ENCODE results near the gene BCAT1.
A peak's percentile ranks its signal among the peaks of the same experiment; 100 is the strongest.
"Not testable (repeated sequence)": the region's sequence is repeated elsewhere in the genome, so short reads cannot be mapped to it uniquely, and the experiment has no call there.

Gene BCAT1

DNA sequence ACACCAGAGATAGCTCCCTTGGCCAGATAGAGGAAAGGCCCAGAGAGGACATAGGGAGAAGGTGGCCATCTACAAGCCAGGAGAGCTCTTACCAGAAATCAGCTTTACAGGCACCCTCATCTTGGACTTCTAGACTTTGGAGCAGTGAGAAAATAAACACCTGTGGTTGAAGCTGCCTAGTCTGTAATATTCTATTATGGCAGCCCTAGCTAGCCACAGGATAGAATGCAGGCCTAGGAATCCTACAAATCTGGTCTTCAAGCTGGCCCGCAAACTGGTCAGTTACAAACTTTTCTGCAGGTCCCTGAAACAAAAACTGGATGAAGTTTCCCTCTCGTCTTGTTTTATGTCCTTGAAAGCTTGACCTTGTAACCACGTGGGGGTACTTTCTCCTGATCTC, 92.4 kb downstream of the BCAT1 start:
- no peak for DNase-seq (ENCODE audit: low spot score)

DNA sequence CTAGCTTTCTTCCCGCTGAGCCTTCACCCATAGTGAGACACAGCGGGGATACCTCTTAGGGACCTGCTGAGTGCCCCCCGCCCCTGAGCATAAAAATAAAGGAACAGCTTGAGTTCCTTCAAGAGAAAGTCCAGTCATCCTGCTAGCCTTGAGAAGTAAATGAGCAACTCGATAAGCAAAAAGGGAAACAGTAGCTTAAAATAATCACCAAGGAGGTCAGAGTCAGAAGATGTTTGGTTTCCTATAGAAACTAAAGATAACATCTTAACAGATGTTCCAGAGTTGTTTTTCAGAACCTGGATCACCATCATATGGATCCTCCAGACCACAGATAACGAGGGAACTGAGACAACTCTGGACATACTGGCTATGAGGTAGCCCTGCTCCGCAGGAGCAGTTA, 94.0 kb downstream of the BCAT1 start:
- no peak for DNase-seq (ENCODE audit: low spot score)

DNA sequence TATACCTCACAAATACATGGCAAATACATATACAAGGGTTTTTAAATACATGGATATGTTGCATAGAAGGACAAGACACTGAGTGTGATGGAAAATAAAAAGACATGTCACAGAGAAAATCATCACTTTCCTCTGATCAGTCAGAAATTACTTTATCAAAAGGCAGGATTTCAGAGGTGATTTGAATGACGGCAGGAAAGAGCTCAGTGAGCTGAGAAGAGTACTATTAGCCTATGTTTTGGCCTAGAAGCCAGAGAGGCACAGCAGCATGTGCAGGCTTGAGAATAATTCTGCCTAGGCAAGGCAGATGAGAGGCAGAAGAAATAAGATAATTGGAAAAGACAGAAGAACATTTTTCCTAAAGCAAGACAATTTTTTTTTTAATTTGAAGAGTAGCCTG, 94.9 kb downstream of the BCAT1 start:
- DNase-seq (ENCODE audit: low spot score) = no peak

DNA sequence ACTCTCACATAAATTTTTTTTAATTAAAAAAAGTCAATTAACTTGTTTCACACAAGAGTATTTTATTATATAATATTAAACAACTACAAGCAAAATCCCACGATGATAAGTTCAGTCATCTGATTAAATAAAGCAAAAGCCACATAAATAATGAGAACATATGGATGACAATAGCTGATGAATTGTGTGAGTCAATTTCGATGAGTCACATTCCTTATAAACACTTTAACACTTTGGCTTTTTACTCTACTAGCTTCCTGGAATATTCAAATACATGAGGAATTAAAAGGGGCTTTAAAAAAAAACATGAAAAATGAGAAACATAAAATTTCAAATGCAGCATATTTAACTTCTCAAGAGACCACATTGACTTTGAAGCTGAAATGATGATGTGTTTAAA, 95.3 kb downstream of the BCAT1 start:
- DNase-seq (ENCODE audit: low spot score) = no peak

DNA sequence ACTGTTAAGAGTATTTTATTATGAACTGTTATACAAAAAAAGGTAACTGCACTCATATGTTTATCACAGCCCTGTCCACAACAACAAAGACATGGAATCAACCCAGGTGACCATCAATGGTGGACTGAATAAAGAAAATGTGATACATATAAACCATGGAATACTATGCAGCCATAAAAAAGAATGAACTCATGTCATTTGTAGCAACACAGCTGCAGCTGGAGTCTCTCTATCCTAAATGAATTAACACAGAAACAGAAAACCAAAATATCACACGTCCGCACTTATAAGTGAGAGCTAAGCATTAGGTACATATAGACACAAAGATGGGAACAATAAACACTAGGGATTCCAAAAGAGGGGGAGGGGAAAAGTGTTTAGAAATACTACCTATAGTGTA, 95.8 kb downstream of the BCAT1 start:
- no peak for DNase-seq (ENCODE audit: low spot score)

DNA sequence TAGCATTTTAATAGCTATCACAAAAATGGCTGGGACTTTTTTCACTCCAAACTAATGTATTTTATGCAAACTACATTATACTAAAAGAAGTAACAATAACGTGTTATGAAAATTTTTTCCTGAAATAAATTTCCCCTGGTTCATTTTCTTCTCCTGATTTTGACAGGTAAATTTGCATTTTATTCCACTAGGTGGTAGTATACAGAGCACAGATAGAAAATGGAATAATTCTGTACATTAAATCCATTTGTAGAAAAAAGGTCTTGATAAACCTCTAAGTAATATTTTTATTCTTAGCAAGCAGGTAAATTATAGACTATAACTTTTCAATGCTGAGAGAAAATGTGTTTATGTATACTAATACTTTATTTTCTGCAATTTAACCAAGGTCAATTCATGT, 96.5 kb downstream of the BCAT1 start:
- DNase-seq (ENCODE audit: low spot score) = no peak

DNA sequence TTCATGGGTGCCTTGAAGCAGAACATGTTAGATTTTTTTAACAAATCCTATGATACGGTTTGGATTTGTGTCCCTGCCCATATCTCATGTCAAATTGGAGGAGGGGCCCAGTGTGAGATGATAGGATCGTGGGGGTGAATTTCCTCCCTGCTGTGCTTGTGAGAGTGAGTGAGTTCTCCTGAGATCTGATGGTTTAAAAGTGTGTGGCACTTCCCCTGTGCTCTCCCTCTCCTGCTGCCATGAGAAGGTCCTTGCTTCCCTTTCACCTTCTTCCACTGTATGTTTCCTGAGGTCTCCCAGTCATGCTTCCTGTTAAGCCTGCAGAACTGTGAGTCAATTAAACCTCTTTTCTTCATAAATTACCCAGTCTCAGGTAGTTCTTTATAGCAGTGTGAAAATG, 97.0 kb downstream of the BCAT1 start:
- not testable (repeated sequence) for DNase-seq (ENCODE audit: low spot score)

DNA sequence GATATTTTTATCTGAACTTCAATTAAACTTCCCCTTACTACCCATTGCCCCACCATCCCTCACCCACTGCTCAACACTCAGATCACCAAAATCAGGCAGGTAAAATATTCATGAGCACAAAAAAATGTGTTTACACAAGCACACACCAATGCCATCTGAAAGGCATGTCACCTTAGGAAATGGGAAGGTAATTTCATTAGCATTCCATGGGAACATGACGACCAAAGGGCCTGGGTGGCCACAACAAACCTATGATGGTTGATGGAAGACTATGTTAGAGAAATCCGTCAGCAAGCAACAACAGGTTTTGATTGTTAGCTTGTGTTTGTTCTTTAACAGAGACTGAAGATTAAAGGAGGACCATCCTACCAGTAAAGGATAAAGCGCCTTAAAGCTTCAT, 97.6 kb downstream of the BCAT1 start:
- DNase-seq (ENCODE audit: low spot score) = no peak

DNA sequence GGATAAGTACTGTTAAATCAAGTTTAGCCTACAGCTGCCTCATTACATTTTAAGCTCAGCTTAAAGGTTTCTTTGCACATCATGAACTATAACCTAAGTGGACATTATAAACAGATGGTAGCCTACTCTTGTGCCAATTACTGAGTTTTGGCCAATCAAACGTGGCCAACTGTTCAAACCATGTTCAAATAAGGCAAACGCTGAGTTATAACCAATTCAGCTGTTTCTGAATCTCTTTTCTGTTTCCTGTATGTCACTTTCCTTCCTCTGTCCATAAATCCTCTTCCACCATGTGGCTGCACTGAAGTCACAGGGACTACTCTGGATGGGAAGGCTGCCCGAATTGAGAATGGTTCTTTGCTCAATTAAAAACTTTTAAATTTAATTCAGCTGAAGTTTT, 98.4 kb downstream of the BCAT1 start:
- no peak for DNase-seq (ENCODE audit: low spot score)

DNA sequence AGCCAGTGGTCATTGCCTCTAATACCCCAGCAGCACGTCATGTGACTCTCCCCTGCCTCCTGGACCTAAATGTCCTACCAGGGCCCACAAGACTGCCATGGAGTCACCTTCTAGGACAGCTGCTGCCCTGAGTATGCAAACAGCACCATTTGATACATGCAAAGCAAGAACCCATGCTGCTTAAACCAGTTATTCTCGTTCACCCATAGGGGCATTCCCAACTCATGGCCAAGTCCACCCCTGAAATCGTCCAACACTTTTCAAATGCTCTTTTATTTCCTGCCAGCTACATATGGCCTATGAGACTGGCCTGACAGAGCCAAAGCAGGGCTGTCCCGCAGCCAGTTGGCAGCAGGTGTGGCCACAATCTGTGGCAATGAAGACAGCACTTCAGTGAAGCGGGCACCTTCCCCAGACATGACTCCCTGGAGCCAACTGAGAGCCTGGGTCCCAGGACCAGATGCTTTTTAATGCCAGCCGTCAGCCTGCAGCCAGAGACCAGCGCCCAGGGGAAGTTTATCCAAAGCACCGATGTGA, 99.9 kb downstream of the BCAT1 start:
- DNase-seq (ENCODE audit: low spot score) = no peak

DNA sequence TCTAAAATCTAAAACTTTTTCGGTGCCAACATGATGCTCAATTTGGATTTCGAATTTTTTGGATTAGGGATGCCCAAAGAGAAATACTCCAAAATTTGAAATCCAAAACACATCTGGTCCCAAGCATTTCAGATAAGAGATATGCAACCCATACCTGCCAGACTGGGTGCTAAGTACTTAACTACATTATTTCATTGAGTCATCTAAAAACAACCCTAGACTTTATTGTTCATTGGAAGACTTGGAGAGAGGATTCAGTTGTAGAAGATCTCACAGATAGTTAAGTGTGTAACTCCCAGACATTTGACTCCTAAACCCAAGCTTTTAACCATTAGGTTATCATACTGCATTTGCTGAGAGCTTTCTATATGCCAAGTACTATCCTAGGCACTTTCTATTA, 102.2 kb downstream of the BCAT1 start:
- DNase-seq (ENCODE audit: low spot score) = no peak

DNA sequence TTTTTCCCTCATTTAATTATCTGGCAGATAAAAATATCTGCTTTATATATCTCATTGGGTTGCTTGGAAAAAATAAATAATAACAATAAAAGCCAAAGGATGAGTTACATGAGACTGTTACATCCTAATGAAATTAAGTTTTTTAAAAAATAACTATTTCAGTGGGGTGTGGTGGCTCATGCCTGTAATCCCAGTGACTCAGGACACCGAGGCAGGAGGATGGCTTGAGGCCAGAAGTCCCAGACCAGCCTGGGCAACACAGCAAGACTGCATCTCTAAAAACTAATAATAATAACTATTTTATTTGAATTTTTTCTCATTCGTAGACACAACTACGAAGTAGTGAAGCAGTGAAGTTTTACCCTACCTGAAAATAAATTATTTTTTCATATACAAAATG, 103.3 kb downstream of the BCAT1 start:
- DNase-seq (ENCODE audit: low spot score) = no peak

DNA sequence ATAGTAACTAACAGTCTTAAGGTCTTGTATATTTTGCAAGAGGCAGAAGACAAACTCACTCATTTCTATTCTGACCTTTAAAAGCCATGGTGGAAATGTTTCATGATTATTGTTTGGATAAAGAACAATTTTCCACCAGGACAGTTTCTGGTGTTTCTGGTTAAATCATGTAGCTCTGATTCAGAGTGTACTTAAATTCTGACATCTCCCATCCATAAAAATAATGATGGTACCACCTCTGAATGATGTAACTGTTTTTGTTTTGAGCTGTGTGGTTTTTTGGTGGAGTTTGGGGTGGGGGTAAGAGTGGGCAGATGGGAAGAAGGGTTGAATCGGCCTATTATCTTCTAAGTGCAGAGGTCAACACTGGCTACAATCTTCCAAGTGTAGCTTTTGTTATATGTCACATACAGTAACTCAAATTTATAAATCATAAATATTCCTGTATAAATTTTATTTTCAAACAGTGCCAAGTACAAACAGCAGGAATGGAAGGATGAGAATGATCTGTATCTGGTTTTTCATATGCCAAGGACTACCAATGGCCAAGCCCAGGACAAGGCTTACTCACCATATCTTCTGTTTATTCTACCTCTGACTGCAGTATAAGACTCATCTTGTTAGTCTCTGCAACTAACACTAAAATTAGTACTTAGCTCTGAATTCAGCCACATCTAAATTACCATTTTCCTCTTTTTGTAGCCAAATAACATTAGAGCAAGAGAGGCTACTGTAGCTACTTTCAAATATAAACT, 108.7 kb downstream of the BCAT1 start:
- no peak for DNase-seq (ENCODE audit: low spot score)

DNA sequence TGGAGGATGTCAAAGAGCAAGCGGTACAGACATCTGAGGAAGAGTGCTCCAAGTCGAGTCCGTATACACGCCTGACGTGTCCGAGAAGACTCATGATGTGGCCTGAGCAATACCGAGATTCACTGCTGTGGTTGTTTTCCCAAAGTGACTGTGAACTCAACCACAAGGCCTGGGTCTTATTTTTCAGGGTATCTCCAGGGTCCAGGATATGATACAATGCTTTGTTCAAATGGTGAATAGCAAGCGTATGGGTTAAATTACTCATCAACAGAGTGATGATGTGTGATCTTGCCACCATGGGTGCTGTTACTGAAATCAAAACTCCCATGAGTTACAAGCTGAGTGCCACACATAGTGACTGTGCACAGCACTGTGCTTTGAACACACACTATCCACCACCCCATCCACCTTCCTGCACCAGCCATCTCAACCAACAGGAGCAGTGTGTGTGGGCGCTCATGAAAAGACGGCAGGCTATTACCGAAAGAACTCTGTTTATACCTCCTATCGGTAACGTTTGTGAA, 109.6 kb downstream of the BCAT1 start:
- peak; percentile 14 for DNase-seq (ENCODE audit: low spot score)

DNA sequence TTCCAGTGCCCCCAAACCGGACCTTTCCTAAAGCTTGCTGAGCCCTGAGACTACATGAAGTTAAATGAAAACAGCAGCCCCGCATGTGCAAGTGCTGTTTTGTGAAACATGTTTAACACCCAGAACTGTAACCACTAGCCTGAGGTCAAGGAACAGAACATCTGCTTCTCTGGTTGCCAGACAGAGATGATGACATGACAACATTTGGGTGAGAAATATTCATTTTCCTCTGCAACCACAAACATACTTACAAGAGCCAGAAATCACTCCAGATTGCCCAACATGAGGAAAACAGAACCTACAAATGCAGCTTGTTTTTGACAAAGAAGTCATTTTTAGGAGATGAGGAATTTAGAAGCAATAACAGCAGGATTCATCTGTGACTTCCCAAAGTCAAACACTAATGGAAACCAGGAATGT, 110.4 kb downstream of the BCAT1 start:
- peak; percentile 14 for DNase-seq (ENCODE audit: low spot score)

DNA sequence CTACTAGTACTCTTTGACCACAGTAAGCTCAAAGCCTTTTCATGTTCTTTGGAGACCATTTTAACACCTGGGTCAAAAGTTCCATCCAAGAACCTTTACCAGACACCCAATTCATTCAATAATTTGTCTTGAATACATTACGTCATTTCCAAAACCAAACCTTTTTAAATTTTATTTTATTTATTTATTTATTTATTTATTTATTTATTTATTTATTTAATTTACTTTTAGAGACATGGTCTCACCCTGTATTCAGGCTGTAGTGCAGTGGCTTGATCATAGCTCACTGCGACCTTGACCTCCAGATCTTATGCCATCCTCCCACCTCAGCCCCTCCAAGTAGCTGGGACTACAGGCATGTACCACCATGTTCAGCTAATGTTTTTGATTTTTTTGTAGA, 113.5 kb downstream of the BCAT1 start:
- DNase-seq (ENCODE audit: low spot score) = no peak

DNA sequence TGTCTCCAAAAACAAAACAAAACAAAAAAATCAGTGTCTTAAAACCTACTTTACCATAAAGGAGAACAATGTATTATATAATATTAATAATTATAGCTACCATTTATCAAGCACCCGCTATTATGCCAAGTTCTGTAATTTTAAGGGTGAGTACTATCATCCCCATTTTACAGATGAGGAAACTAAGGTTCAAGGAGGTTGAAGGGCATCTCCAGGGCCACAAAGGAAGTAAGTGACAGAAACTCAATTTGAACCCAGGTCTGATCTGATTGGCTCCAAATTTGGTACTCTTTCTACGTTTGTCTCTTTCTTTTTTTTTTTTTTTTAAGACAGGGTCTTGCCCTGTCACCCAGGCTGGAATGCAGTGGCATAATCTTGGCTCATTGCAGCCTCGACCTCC, 115.4 kb downstream of the BCAT1 start:
- DNase-seq (ENCODE audit: low spot score) = no peak

DNA sequence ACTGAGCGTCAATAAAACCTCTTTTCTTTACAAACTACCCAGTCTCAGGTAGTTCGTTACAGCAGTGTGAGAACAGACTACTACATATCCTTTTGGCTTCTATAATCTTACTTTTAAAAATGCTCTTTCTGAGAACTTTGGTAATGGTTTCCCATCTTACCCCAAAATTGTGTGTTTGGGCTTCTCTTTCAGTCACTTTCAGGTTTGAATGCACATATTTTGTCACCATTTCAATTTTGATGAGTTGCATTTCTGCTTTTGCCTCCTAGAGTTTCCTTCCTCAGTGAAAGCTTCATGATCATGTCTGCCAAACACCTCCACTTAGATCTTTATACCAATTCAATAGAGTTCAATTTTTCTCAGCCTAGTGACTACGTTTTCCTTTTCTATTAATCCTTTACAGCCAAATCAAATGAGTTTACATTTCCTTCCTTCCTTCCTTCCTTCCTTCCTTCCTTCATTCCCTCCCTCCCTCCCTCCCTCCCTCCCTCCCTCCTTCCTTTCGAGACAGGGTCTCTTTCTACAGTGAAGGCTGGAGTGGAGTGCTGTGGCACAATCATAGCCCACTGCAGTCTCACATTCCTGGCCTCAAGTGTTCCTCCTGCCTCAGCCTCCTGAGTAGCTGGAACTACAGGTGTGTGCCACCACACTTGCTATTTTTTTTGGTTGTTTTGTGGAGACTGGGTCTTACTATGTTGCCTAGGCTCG, 124.9 kb downstream of the BCAT1 start:
- no peak for DNase-seq (ENCODE audit: low spot score)

DNA sequence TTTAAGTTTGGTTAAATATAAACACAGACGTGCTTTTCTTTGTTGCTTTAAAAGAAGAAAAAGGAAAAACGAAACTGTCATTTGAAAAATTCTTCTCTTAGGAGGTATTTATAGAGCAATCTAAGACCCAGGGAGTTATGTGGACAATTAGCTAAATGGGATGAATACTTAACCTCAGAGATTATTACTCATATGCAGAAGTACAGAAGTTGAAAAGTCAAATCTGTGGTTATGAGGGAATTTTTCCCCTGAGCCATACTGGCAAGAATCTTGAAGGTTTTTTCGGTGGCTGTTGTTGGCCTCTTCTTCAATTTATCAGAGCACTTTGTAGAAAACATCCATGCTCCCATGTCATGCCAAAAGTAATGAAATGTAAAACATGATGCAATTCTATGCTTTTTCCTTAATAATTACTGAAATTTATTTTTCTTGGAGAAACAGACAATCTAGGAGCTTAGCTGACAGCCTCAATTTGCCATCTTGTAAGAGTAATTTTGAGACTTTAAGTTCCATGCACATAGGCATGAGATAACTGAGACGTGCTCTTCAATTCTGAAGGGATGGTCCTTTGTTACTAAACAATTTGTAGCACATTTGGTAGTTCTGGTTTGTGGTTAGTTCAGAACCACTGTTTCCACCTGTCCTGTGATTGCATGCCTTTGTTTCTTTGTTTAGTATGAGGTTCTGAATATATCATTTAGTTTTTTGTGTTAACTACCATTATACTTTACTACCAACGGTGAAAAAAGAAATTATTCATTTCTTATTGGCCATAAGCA, 126.6 kb downstream of the BCAT1 start:
- DNase-seq (ENCODE audit: low spot score) = no peak

DNA sequence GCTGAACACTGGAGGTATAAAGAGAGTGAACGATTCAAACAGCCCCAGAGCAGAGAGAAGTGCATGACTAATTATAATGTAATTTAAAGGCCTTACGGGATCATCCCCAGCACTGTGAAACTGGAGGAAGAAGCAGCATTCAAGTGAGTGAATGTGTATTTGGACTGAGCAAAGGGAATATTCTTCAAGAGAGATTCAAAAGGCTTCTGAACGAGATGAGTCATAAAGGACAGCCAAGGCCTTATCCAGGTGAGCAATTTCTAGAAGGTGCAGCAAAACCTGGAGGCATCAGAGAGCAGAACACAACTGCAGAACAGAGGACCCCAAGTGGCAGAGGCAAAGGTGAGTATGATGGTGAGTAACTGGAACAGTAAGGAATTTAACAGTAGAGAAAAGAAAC, 127.2 kb downstream of the BCAT1 start:
- DNase-seq (ENCODE audit: low spot score) = no peak

DNA sequence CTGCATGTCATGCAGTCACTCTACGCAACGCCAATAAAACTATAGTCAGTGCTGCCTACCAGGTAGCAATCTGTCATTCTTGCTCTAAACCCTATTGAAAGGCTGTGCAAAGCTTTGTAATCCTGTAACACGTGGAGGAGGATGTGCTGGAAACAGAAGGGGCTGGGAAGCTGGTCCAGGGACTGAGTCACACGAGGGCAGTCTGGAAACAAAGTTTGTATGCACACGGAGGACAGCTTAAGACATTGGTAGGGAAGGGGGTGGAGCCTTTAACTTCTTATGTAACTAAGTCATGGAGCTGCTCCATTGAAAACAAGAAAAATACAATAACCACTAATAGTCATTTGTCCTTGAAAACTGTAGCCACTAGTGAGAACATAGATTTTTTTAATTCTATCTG, 128.0 kb downstream of the BCAT1 start:
- DNase-seq (ENCODE audit: low spot score) = no peak

DNA sequence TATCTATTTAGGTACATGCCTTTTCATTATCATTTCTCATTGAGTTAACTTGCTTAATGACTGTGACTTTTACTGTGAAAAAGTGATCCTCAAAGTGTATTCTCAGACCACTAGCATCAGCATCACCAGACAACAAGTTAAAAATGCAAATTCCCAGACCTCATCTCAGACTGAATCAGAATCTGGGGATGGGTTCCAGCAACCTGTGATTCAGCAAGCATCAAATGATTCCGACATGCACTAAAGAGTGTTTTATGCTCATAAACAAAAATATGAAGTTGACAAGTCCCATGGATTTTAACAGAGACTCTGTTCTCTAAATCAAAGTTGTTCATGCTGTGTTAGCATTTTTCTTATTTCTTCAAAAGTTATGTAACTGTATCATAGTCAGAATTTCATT, 130.6 kb downstream of the BCAT1 start:
- no peak for DNase-seq (ENCODE audit: low spot score)

DNA sequence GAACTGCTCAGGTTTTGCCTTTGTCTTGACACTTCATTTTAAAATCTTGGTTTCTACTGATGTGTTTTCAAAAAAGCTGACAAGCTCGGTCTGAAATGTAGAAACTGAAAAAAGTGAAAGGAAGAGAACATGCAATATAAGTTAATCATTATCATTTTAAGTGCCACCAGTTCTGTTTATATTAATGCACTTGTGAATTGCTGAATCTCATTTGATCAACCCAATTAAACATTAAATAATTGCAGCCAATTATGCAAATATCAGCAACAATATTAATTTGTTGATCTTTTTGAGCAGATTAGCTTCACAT, 133.8 kb downstream of the BCAT1 start:
- no peak for DNase-seq (ENCODE audit: low spot score)

All from CD4-positive, alpha-beta T cell treated with Interleukin-15 for 4 hours (primary cell).